SK-N-MC (cell line): ENCODE results near the gene NOTUM.
"Not testable (repeated sequence)": the region's sequence is repeated elsewhere in the genome, so short reads cannot be mapped to it uniquely, and the experiment has no call there.

Experiments used
- EZH2 ChIP-seq: fragments of 200-600 bp; sonication (generic); IDR thresholded peaks from one replicate; pipeline ENCODE4 v1.6.1; 2017; ENCODE audit warnings: antibody characterized with exemption
- FOXP2 ChIP-seq: optimal IDR thresholded peaks from 2 replicates; pipeline ENCODE3; 2011; ENCODE audit warnings: mild to moderate bottlenecking, moderate library complexity; ENCODE audit not compliant: insufficient read depth; ENCODE audit errors: extremely low read length, control extremely low read depth
- POLR2AphosphoS5 ChIP-seq: IDR thresholded peaks from 2 replicates; pipeline ENCODE4 v1.6.1; 2012; ENCODE audit warnings: mild to moderate bottlenecking, low read depth, low read length, borderline replicate concordance

DNA sequence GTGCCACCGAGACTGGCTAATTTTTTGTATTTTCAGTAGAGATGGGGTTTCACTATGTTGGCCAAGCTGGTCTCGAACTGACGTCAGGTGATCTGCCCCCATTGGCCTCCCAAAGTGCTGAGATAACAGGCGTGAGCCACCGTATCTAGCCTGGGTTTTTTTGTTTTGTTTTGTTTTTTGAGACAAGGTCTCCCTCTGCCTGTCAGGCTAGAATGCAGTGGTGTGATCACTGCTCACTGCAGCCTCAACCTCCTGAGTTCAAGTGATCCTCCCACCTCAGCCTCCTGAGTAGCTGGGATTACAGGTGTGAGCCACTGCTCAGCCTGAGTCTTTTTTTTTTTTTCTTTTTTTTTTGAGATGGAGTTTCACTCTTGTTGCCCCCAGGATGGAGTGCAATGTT is 7.5 kb downstream of the NOTUM start:
- TF ChIP-seq EZH2, POLR2AphosphoS5, FOXP2: not testable (repeated sequence)
